ENCODE data around the gene LIFR.

- TF ChIP-seq POLR2AphosphoS5 (IDR thresholded peaks at IDR 0.05; ENCODE audit: insufficient read depth, low read depth, low read length) (no peak), POLR2A (IDR thresholded peaks at IDR 0.05; ENCODE audit: low read depth, low read length) (no peak), CTCF (IDR thresholded peaks at IDR 0.05; ENCODE audit: extremely low read depth in 1 of 2, insufficient read depth in 1 of 2, low read depth in 1 of 2, low read length in 2 of 2) (no peak), GATA2 (IDR thresholded peaks at IDR 0.05; ENCODE audit: insufficient read depth, insufficient read length, low read depth, low read length) (no peak), MAX (IDR thresholded peaks at IDR 0.05; ENCODE audit: insufficient read depth, insufficient read length) (no peak), EZH2 (IDR thresholded peaks at IDR 0.05; ENCODE audit: borderline replicate concordance, low read depth, low read length, severe bottlenecking) (no peak), JUN (IDR thresholded peaks at IDR 0.05; ENCODE audit: borderline replicate concordance, insufficient read depth, insufficient read length, low read depth) (no peak)
Observed at GRCh38 chr5:38573521-38573920, 17.1 kb upstream of the LIFR start.
